ENCODE measurements around the gene RFXAP.

Gene RFXAP

DNA sequence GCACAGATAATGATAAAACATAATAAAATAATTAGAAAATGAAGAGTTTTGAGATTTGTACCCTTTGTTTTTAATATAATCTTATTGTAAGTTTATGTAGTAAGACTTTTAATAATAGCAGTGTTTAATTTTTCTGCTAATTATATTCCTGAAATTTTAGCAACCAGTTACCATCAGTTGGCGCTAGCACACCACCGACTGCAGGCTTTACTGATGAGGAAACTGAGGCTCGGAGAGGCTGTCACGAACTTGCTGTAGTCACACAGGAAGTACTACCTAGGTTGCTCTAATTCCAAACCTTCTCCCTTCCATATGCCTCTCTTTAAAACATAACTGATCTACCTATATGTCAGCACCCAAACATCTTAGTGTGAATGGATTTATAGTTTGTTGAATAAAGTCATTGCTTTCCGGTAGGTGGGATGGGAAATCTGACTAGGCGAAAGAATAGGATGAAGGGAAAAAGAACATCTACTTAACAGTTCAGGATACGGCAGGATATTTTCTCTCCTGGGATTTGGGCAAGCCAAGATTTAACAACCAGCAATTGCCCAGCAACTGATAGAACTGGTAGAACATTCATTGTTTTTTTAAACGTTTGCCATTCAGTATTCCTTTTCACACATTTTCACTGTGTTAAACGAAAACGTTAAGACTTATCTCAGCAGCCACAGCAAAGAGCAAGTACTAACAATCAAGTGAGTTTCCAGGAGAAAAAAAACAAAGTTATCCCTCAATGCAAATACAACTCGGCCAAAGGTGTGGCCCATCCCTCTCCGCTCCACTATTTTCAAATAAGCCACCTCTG, 822 bp upstream of the RFXAP start:
- no peak for DNase-seq (ENCODE audit: low read depth in 2 of 2)

DNA sequence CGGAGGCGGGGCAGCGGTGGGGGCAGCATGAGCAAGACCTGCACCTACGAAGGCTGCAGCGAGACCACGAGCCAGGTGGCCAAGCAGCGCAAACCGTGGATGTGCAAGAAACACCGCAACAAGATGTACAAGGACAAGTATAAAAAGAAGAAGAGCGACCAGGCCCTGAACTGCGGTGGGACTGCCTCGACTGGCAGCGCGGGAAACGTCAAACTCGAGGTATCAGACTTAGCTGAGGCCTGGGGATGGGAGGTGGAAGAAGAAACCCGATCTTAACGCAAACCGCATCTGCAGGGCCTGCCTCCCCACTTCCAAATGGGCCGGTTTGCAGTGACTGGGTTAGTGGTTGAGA, 693 bp downstream of the RFXAP start:
- DNase-seq (ENCODE audit: low read depth in 2 of 2): peak; percentile 9

DNA sequence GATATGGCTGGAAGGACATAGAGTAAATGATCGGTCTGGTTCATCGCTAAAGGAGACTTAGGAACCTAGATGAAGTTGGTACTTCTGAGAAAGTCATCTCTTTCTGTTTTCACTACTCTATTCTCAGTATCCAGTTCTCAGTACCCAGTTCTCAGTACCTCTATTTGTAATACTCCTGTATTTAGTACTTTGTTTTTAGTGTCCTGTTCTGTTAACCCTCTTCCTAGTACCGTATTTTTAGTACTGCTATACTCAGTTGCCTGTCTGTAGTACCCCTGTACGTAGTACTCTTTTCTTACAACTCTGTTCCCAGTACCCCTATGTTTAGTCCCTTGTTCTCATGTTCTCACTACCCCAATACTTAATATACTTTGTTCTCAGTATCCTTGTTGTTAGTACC, 1.2 kb downstream of the RFXAP start:
- no peak for DNase-seq (ENCODE audit: low read depth in 2 of 2)

DNA sequence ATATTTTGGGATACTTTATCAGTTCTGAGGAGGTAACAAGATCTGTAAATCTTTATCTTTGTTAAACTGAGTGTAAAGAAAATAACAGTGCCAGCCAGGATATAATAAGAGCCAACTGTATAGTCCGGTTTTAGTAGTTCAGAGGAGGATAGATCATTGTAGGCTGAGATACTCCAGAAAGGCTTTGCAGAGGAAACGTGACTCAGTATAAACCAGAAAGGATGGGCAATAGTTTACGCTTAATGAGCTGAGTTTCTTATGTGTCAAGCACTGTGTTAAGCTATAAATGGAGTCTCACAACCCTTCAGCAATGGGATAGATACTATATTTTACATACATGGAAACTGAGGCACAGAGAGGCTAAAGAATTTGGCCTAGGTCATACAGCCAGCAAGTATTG, 3.8 kb downstream of the RFXAP start:
- DNase-seq (ENCODE audit: low read depth in 2 of 2): no peak

DNA sequence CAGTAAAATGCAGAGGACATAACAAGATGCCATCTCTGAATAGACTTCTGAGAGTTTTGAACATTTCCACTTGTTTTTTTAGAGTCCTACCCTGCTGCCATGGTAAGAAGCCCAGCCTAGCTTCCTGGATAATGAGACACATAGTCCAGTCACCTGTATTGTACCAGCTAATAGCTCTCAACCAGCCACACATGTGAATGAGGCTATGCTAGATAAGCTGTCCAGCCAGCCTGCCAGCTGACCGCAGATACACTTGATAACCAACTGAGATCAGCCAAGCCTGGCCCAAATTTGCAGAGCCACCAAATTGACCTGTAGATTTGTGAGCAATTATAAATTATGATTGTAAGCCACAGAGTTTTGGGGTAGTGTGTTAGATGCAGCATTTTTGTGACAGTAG, 10.7 kb downstream of the RFXAP start:
- DNase-seq (ENCODE audit: low read depth in 2 of 2): no peak

DNA sequence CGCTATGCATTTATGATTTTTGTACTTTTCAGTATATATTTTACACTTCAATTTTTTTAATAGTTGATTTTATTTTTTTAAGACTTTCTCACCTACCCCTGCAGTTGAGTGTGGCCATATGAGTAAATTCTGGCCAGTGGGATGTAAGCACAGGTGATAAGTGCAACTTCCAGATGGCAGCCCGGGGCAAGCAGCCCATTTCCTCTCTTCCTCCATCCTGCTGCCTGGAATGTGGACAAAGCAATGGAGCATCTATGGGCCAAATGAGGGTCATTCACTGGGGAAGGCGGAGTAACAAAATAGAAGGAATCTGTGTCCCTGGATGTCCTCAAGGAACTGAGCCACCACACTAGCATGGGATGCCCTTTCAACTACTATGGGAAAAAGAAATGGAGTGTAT, 12.3 kb downstream of the RFXAP start:
- no peak for DNase-seq (ENCODE audit: low read depth in 2 of 2)

DNA sequence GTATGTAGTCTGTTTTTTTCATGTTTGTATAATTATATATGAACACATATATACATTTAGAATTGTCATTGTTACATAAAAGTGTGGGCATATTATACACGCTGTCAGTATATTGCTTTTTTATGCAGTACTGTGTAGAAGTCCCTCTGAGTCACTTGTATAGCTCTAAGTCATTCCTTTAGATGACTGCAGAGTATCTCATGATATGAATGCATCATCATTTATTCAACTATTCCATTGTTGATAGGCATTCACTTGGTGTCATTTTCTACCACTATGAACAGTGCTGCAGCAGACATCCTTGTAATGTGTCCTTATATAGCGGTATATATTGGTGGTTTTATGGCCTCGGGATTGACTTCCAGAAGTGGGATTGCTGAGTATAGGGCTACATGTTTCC, 15.3 kb downstream of the RFXAP start:
- no peak for DNase-seq (ENCODE audit: low read depth in 2 of 2)

DNA sequence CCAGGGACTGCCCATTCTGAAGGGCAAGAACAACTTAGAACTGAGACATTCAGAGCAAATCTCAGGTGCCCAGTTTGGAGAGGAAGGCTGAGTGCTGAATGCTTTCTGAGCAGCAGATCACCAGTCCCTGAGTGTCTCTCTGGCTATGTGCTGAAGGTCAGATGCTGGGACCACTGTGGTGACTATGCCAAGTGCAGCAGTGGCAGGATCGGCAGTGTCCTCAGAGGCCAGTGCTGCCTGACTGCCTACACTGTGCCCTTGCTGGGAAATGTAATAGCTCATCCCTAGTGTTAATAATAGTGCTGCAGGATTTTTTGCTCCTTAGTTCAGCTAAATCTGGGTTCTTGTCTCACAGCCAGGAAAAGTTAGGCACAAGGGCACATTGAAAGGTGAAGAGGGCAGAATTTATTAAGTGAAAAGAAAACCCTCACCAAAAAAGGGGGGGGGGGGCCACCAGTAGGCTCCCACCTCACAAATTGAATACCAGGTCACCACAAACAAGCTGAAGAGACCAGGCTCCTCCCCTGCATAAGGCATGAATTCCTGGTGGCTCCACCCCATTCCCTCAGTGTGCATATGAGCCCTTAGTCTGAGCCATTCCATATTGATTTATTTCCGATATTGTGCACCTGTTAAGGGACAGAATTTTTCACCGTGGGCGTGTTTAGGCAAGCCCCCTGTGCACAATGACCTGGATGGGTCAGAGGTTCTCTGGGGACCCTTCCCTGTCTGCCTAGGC, 18.5 kb downstream of the RFXAP start:
- no peak for DNase-seq (ENCODE audit: low read depth in 2 of 2)

DNA sequence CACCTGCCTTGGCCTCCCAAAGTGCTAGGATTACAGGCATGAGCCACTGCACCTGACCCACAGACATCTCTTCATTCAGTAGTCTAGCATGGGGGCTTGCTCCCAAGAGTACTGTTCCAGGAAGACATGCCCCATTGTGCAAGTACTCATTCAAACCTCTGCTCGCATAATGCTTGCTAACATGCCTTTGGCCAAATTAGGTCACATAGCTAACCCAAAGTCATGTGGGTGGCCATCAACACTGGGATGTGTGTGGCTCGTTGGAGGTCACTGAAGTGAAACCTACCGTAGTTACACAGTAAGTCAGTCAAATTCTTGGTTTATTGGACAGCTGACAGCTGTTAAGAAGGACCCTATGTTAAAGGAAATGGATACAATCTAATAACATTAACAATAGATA, 20.3 kb downstream of the RFXAP start:
- DNase-seq (ENCODE audit: low read depth in 2 of 2): no peak

DNA sequence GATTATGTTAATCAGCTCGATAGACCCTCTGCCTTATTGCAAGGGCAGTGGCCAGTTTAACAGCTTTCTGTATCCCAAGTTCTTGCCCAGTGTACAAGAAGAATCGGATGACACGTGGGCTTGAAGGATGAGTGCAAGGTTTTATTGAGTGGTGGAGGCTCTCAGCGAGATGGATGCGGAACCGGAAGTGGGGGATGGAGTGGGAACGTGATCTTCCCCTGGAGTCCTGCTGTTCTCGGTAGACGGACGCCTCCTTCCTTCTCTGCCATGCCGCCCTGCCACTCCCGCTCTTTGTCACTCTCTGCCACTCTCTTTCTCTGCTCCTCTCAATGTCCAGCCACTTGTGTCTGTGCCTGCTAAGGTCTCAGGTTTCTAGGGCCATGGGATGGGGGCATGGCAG, 21.0 kb downstream of the RFXAP start:
- no peak for DNase-seq (ENCODE audit: low read depth in 2 of 2)

DNA sequence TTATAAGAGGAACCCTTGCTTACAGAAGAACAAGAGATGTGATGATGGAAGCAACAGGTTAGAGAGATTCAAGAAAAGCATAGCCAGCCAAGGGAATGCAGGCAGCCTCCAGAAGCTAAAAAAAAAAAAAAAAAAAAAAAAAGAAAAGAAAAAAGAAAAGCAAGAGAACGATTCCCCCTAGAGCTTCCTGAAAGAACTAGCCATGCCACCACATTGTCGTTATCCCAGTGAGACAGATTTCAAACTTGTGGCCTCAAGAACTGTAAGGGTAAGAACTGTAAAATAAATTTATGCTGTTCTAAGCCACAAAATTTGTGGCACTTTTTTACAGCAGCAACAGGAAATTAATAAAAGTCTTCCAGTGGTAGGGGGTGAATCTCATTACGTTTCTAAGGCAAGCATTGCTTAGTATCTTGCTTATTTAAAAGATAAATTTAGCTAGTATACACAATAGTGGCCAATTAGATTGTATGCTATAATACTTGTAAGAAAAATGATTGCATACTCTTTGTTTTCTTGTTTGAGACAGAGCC, 21.8 kb downstream of the RFXAP start:
- DNase-seq (ENCODE audit: low read depth in 2 of 2): no peak

DNA sequence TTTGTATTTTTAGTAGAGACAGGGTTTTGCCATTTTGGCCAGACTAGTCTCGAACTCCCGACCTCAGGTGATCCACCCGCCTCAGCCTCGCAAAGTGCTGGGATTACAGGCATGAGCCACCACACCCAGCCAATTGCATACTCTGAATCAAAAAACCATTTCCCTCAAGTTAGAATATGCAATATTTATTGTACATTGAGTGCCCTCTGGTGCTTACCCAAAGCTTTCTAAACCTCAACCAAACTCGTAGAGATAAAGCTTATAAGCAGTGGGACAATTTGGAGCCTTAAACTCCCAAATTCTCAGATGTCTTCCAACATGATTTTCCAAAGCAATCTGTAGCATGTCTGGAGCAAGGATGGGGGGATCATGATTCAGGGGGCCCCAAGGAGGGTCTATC, 22.4 kb downstream of the RFXAP start:
- no peak for DNase-seq (ENCODE audit: low read depth in 2 of 2)

DNA sequence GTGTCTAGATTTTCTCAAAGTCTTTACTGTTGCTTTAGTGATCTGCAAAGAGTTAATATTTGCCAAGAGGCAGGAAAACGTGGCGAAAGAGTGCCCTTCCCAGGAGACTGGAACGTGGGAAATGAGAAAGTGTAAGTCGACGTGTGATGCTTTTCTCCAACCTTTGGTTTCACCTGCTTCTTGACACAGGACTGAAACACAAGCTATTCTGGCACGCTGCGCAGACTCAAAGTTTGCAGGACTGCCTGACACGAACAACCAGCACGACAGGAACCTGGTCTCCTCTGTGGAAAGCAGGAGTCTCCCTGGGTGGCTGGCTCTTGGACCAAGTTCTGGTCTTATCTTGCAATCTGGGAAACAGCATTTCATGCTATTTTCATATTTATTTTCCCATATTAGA, 28.6 kb downstream of the RFXAP start:
- no peak for DNase-seq (ENCODE audit: low read depth in 2 of 2)

DNA sequence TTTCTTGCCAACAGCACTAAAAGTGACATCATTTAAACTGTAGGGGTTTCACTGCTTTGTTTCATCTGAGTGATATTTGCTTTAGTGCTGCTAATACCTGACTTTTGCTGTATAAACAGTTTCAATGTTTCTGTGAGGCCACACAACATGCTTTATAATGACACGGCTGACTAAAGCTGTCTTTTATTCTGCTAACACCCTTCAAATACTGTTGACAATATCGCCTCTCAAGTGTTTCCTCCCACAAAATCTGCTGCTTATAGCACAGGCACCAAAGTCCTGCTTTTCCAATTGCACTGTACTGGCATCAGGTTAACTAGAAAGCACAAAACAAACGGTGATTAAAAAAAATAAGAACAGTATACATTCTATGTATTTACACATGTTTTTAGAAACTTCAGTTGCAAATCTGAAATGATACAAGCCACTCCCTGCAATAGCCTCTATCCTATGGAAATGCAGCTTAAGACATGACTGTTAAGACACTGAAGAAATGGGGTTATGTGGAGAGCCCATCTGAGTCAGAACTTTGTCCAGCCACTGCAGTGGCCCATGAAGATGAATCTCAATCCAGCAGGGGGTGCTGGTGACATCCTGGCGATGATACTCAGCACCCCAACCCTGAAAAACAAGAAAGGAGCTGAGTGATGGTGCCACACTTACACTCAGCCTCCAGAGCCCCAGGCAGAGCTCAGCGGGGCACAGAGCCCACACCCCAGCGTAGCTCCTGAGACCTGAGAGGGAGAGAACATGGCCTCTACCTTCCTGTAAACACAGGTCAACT, 29.4 kb downstream of the RFXAP start:
- no peak for DNase-seq (ENCODE audit: low read depth in 2 of 2)

DNA sequence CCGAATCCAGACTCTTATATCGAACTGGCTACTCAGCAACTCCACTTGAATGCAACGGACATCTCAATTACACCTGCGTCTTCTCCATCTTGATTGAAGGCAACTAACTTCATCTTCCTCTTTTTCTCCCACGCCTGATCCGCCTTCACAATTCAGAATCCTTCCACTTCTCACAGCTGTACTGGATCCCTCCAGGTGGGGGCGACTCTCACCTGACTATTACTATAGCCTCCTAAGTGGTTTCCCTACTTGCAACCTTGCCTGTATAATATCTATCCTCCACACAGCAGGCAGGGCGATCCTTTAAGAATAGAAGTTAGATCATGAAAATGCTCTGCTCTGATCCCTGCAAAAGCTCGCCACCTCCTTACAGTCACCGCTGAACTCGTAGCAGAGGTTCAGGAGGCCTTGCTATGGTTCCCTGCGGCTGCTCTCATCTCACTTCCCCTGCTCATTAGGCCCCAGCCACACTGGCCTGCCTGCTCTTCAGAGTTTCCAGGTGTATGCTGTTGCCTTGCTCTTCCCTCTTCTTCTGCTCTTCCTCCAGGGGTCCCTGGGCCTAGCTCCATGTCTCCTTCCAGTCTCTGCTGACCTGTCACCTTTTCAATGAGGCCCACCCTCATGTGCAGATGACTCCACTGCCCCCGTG, 31.9 kb downstream of the RFXAP start:
- no peak for DNase-seq (ENCODE audit: low read depth in 2 of 2)

DNA sequence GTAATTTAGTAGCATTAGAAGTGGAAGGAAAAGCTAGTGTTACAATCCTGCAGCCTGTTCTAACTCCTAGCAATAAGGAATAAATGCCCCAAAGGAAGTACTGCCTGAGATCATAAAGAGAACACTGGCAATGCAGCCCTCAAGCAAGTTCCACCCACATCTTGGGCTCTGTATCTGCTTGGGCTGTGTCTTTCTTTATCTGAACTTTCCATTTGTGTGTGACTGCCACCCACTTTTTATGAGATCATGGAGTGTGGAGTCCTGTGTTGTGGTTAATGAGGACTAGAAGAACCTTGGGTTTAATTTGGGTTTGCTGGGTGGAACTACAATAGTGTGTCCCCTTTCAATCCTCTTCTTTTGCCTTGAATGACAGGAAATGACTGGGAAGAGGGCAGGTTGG, 38.2 kb downstream of the RFXAP start:
- no peak for DNase-seq (ENCODE audit: low read depth in 2 of 2)

DNA sequence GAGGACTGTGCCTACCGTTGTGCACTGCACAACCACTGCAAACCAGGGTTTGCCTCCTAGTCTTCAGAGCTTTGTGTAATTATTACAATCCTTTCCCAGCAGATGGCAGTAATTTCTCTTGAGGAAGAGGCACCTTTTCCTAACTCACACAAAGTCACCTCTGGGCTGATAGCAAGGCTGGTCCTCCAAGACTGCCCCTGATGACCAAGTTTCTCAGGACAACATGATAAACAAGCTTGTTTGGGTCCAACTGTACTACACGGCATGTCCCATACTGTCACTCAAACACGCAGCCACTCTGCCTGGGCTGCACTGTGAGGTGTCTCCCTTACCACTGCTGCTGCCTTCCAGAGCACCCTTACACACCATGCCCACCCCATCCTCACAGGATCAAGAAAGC, 39.3 kb downstream of the RFXAP start:
- no peak for DNase-seq (ENCODE audit: low read depth in 2 of 2)

DNA sequence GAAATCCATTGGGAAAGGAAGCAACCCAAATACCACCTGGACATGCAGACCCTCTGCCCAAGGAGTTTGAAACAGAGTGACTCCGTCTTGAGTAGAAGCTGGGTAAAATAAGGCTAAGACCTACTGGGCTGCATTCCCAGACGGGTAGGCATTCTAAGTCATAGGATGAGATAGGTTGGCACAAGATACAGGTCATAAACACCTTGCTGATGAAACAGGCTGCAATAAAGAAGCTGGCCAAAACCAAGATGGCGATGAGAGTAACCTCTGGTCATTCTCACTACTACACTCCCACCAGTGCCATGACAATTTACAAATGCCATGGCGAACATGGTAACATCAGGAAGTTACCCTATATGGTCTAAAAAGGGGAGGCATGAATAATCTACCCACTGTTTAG, 40.2 kb downstream of the RFXAP start:
- DNase-seq (ENCODE audit: low read depth in 2 of 2): no peak

DNA sequence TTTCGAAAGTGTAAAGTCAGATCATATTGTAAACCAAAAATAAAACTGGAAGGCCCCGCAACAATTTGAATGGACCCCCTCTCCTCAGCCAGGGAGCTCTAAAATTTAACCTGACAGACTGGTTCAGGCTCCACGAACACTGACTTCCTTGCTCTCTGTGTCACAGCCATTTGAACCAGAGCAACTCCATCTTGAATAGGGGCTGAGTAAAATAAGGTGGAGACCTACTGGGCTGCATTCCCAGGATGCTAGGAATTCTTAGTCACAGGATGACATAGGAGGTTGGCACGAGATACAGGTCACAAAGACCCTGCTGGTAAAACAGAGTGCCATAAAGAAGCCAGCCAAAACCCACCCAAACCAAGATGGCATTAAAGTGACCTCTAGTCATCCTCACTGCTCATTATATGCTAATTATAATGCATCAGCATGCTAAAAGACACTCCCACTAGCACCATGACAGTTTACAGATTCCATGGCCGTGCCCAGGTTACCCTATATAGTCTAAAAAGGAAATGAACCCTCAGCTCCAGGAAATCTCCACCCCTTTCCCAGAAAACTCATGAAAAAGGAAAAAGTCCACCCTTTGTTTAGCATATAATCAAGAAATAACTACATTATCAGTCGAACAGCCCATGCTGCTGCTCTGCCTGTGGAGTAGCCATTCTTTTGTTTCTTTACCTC, 43.1 kb downstream of the RFXAP start:
- DNase-seq (ENCODE audit: low read depth in 2 of 2): no peak

DNA sequence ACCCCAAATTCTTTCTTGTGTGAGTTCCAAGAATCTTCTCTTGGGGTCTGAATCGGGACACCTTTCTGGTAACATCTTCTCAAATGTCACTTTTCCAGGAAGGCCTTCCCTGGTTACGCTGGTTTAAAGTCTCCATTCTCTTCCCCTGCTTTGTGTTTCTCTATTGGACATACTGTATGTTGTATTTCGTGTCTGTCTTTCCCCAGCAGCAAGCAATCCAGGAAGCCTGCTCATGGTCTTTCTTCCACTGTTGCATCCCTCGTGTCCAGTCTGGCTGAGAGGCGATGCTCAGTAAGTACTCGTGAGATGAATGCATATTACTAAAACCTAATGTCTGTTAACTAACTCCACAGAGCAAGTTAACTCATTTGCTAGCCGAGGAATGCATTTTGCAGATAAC, 43.7 kb downstream of the RFXAP start:
- no peak for DNase-seq (ENCODE audit: low read depth in 2 of 2)

DNA sequence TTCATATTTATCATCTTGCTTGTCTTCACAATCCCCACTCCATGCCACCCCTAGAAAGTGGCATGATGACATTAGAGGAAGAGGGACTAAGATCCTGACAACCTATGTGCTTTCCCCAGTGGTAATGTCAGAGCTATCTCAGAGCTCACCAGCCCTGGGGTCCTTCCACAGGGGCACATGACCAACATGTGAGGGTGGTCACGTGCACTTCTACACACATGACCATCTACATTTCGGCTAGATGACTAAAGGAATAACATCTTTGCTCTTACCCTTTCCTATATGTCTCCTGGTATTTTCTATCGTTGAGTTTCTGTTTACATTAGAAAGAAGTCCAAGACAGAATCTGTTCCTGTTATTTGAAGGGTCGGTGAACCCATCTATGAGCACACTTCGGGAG, 46.2 kb downstream of the RFXAP start:
- DNase-seq (ENCODE audit: low read depth in 2 of 2): no peak
